DMS79 treated with DMSO at 0.1 percent for 48 hours (cell line): ENCODE results near the gene TPM4.
"Not testable (repeated sequence)": the region's sequence is repeated elsewhere in the genome, so short reads cannot be mapped to it uniquely, and the experiment has no call there.

ENCODE experiments used
- DNase-seq: peaks from one replicate; lab custom pipeline; 2025; lab: John Stamatoyannopoulos, UW

TPM4 gene

GRCh38 chr19:16073481-16073880, 2.8 kb upstream of the TPM4 start:
- DNase-seq = no peak

GRCh38 chr19:16073988-16074387, 2.3 kb upstream of the TPM4 start:
- DNase-seq = no peak

- DNase-seq = no peak
These were observed 1.6 kb upstream of the TPM4 start for GRCh38 chr19:16074488-16075365.

GRCh38 chr19:16075430-16076153, 703 bp upstream of the TPM4 start:
- DNase-seq = no peak

GRCh38 chr19:16076958-16077611, 790 bp downstream of the TPM4 start:
- DNase-seq = peak; percentile 33

- no peak for DNase-seq
These were observed 1.9 kb downstream of the TPM4 start for GRCh38 chr19:16077984-16078758.

- peak; percentile 15 for DNase-seq
These were observed 2.7 kb downstream of the TPM4 start for GRCh38 chr19:16078759-16079707.

- DNase-seq = no peak
These were observed 7.9 kb downstream of the TPM4 start for GRCh38 chr19:16084067-16084685.

GRCh38 chr19:16085115-16085514, 8.8 kb downstream of the TPM4 start:
- no peak for DNase-seq

- DNase-seq = not testable (repeated sequence)
These were observed 11.1 kb downstream of the TPM4 start for GRCh38 chr19:16087404-16087803.

GRCh38 chr19:16087940-16088339, 11.6 kb downstream of the TPM4 start:
- no peak for DNase-seq

GRCh38 chr19:16088351-16089009, 12.2 kb downstream of the TPM4 start:
- DNase-seq = no peak

GRCh38 chr19:16089010-16089846, 12.9 kb downstream of the TPM4 start:
- DNase-seq = no peak

GRCh38 chr19:16091546-16092475, 15.5 kb downstream of the TPM4 start:
- no peak for DNase-seq

GRCh38 chr19:16094360-16095070, 18.2 kb downstream of the TPM4 start:
- DNase-seq = no peak

- no peak for DNase-seq
These were observed 18.8 kb downstream of the TPM4 start for GRCh38 chr19:16095071-16095571.
